ENCODE measurements around the gene EI24.

- TF ChIP-seq, protein P1, sequence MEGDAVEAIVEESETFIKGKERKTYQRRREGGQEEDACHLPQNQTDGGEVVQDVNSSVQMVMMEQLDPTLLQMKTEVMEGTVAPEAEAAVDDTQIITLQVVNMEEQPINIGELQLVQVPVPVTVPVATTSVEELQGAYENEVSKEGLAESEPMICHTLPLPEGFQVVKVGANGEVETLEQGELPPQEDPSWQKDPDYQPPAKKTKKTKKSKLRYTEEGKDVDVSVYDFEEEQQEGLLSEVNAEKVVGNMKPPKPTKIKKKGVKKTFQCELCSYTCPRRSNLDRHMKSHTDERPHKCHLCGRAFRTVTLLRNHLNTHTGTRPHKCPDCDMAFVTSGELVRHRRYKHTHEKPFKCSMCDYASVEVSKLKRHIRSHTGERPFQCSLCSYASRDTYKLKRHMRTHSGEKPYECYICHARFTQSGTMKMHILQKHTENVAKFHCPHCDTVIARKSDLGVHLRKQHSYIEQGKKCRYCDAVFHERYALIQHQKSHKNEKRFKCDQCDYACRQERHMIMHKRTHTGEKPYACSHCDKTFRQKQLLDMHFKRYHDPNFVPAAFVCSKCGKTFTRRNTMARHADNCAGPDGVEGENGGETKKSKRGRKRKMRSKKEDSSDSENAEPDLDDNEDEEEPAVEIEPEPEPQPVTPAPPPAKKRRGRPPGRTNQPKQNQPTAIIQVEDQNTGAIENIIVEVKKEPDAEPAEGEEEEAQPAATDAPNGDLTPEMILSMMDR (IDR thresholded peaks at IDR 0.05) = no peak
- no peak for TF ChIP-seq POLR2AphosphoS5 (IDR thresholded peaks at IDR 0.05)
Observed at GRCh38 chr11:125609545-125609944, 40.3 kb downstream of the EI24 start.
